ENCODE measurements around the gene NDUFAF7. TPM values are rescaled to one million over a fixed set of nuclear protein-coding genes. Genes with fewer than 3 reads are reported as not detected.
A peak's percentile ranks its signal among the peaks of the same experiment; 100 is the strongest.

The NDUFAF7 gene
- total and polyA plus RNA-seq, 9 of the 15 experiments (the other 6 are each of a cell fraction or from before 2014, with no cell fraction given): 14.9 to 41.6 (median 23.9) TPM

GRCh38 chr2:37230581-37230980 is 877 bp upstream of the NDUFAF7 start (continued):
- no peak for TF ChIP-seq FOSL1 (tag; conservative IDR thresholded peaks at IDR 0.05)

- Histone ChIP-seq H3K9ac (ENCODE audit: insufficient read depth in 1 of 2, low read depth in 2 of 2, low read length in 2 of 2) (peak overlapping the region; percentile 86 to 94), H3K27me3 (ENCODE audit: control insufficient read depth in 2 of 2, insufficient read depth in 2 of 2, low read length in 2 of 2) (no peaks in the 10 kb centered on the region), H3K36me3 (ENCODE audit: control insufficient read depth, insufficient read depth, low read length) (peaks cover 47% of the 10 kb centered on the region), H3K4me3 (peak overlapping the region; percentile 68), H2AFZ (ENCODE audit: low read depth, low read length) (peak overlapping the region; percentile 85), H4K20me1 (replicated peaks; ENCODE audit: control insufficient read depth, insufficient read depth, low read length) (0 out of 2 replicates have a peak, but pooled peaks cover 4% of the 10 kb centered on the region), H3K79me2 (ENCODE audit: control insufficient read depth, insufficient read depth, low read length) (peaks cover 78% of the 10 kb centered on the region), H3K27ac (ENCODE audit: extremely low read depth, low read depth, low read length) (peak overlapping the region; percentile 80), H3K4me2 (ENCODE audit: insufficient read depth, low read length) (peak overlapping the region; percentile 98), H3K4me1 (replicated peaks in 1 of 2; ENCODE audit: control insufficient read depth in 2 of 2, insufficient read depth in 2 of 2, low read length in 2 of 2) (peaks cover 7 to 19% of the 10 kb centered on the region in 2 experiments; a peak in 4 of 5 replicates), H3K9me3 (replicated peaks; ENCODE audit: control insufficient read depth, insufficient read depth, low read depth, low read length) (no peaks in the 10 kb centered on the region), H3K9me1 (ENCODE audit: control insufficient read depth, insufficient read depth, low read length) (no peaks in the 10 kb centered on the region)
- peak; percentile 15 to 37 (median 18) for DNase-seq (ENCODE audit: extremely low read depth in 1 of 4, low spot score in 3 of 4)
- ATAC-seq: peak; percentile 40
- POLR2A ChIA-PET: interaction anchor here (0.5 to 1.4 kb wide), 12 partner anchors 10 to 1091 kb away, joined by 3 to 6 read pairs (median 4); no protein-coding TSS in a partner anchor
- intact Hi-C loops (cut with micrococcal nuclease) (no loop called here), in situ Hi-C loops (cut with MboI) (loop anchor here (10.0 kb wide), 1 partner anchor 332 kb away; no protein-coding TSS in a partner anchor)
- FAIRE-seq: no peak
- peak; percentile 8 for TF ChIP-seq SAP30 (IDR thresholded peaks at IDR 0.05; ENCODE audit: borderline replicate concordance, insufficient read depth, low read depth, low read length, poor library complexity, severe bottlenecking)
- TF ChIP-seq ZNF740 (CRISPR knock-in tag; IDR thresholded peaks at IDR 0.05): peak; percentile 80
- no peak for TF ChIP-seq ZNF740 (tag; IDR thresholded peaks at IDR 0.05)
- no peak for TF ChIP-seq TAL1 (IDR thresholded peaks at IDR 0.05)
- TF ChIP-seq ELF4 (CRISPR knock-in tag; IDR thresholded peaks at IDR 0.05): no peak
- 0 out of 2 replicates have a peak, but pooled peaks have one; percentile 48 for TF ChIP-seq HDGF (IDR thresholded peaks at IDR 0.05)
- TF ChIP-seq MCM3 (IDR thresholded peaks at IDR 0.05): no peak
- TF ChIP-seq ZFX (CRISPR knock-in tag; IDR thresholded peaks at IDR 0.05): peak; percentile 30
- CTCF ChIA-PET (ENCODE audit: low intra/inter-chr PET ratio): no interaction called here
- WGBS (ENCODE audit: insufficient coverage, low coverage, missing lambda C conversion rate): 5% methylated on average over 18 of the region's 18 CpGs
- BruUV-seq (replicated peaks): no TSS peak
Measured at GRCh38 chr2:37232131-37232933, 874 bp downstream of the NDUFAF7 start.

Measured in K562 (cell line).